ENCODE results near the gene DMRT1.

Gene DMRT1

DNA sequence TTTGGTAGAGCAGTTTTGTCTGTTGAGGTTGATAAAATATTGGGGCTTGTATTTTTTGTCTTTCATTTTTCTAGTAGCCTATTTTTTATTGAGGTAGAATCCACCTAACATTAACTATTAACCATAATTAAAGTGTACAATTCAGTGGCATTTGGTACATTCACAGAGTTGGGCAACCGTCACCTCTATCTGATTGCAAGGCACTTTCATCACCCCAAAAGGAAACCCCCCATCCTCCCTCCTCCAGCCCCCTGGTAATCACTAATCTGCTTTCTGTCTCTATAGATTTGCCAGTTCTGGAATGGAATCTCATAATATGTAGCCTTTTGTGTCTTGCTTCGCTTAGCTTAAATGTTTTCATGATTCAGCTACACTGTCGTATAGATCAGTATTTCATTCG, 79.4 kb downstream of the DMRT1 start:
- in situ Hi-C loops (cut with HindIII; ENCODE audit: low sequenced_read_pairs) = no loop called here

- in situ Hi-C loops (cut with HindIII; ENCODE audit: low sequenced_read_pairs) = no loop called here
Measured at GRCh38 chr9:922171-922570, 80.7 kb downstream of the DMRT1 start.

DNA sequence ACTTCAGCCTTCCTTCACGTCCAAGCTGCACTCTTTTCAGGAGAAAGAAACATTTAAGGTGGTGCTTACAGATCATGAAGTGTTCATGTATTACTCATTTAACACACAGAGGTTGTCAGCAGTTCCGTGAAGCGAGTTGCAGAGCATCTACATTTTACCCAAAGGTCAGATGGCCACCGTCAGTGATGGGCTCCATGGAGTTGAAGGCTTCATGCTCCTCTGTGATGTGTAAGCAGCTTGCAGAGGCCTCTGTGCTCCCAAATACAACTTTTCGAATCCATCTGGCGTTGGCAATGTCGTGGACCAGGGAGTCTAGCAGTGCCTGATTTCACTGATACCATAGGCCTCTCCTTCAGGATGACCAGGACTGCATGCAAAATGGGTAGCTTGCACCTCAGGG, 81.2 kb downstream of the DMRT1 start:
- in situ Hi-C loops (cut with HindIII; ENCODE audit: low sequenced_read_pairs) = no loop called here

GRCh38 chr9:926976-927375, 85.5 kb downstream of the DMRT1 start:
- in situ Hi-C loops (cut with HindIII; ENCODE audit: low sequenced_read_pairs) = no loop called here

GRCh38 chr9:928363-929042, 87.0 kb downstream of the DMRT1 start:
- in situ Hi-C loops (cut with HindIII; ENCODE audit: low sequenced_read_pairs) = no loop called here

- in situ Hi-C loops (cut with HindIII; ENCODE audit: low sequenced_read_pairs) = no loop called here
Measured at GRCh38 chr9:929719-930118, 88.2 kb downstream of the DMRT1 start.

DNA sequence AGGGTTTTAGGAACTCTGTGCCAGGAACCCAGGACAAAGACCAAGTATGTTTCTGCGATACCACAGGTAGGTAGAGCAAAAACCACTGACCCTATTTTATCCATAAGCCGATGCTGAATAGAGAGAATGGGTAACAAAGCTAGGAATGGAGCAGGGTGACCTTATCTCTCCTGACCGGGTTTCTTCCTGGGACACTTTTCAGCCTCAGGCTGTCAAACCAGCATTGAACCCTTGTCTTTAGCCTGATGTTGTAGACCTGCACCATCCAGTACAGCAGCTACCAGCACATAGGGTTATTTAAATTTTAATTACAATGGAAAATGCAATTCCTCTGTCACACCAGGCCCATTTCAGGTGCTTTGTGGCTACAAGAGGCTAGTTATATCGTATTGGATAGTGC, 91.9 kb downstream of the DMRT1 start:
- in situ Hi-C loops (cut with HindIII; ENCODE audit: low sequenced_read_pairs) = no loop called here

GRCh38 chr9:935348-935965, 94.0 kb downstream of the DMRT1 start:
- in situ Hi-C loops (cut with HindIII; ENCODE audit: low sequenced_read_pairs) = no loop called here

GRCh38 chr9:942805-943580, 101.5 kb downstream of the DMRT1 start:
- in situ Hi-C loops (cut with HindIII; ENCODE audit: low sequenced_read_pairs) = no loop called here

DNA sequence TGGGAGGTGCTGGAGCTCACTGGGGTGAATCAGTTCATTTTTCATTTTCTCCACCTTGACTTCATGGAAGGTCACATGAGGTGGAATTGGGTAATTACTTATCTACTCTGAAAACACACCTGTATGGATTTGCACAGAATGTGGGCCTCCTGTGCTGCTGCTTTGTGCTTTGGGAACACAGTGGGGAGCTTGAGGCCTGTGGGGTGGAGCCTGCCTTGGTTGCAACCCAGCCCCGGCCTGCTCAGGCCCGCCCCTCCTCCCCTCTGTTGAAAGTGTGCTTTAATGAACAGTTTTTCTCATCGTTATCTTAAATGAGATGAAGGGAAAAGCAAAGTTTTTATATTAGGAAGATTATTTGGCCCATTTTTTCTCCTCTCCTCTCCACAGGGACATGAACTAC, 106.5 kb downstream of the DMRT1 start:
- in situ Hi-C loops (cut with HindIII; ENCODE audit: low sequenced_read_pairs) = no loop called here

- in situ Hi-C loops (cut with HindIII; ENCODE audit: low sequenced_read_pairs) = no loop called here
Measured at GRCh38 chr9:948497-948896, 107.0 kb downstream of the DMRT1 start.

GRCh38 chr9:950139-950538, 108.6 kb downstream of the DMRT1 start:
- in situ Hi-C loops (cut with HindIII; ENCODE audit: low sequenced_read_pairs) = loop anchor here (5.0 kb wide), 1 partner anchor 68 kb away; no protein-coding TSS in a partner anchor

DNA sequence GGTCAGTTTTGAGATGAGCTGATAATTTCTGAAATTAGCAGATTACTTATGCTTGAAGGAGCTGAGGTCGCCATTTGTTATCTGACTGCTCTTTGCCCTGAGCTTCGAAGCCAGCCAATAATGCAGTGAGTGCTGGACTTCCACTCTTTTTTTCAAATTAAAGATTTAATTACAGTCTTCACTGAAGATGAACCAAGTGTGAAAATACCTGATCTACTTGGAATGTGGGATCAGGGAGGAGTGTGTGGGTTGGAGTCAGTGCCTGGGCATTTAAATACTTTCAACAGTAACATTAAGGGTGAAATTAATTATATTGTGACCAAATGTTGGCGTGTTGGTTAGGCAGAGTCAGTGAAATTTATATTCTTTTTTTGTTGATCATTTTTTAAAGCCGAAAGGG, 111.0 kb downstream of the DMRT1 start:
- in situ Hi-C loops (cut with HindIII; ENCODE audit: low sequenced_read_pairs) = loop anchor here (5.0 kb wide), 1 partner anchor 70 kb away; no protein-coding TSS in a partner anchor

GRCh38 chr9:959105-959504, 117.6 kb downstream of the DMRT1 start:
- in situ Hi-C loops (cut with HindIII; ENCODE audit: low sequenced_read_pairs) = no loop called here

- in situ Hi-C loops (cut with HindIII; ENCODE audit: low sequenced_read_pairs) = no loop called here
Measured at GRCh38 chr9:959914-960313, 118.4 kb downstream of the DMRT1 start.

- in situ Hi-C loops (cut with HindIII; ENCODE audit: low sequenced_read_pairs) = no loop called here
Measured at GRCh38 chr9:962023-962422, 120.5 kb downstream of the DMRT1 start.

GRCh38 chr9:965497-965896, 124.0 kb downstream of the DMRT1 start:
- in situ Hi-C loops (cut with HindIII; ENCODE audit: low sequenced_read_pairs) = no loop called here

- in situ Hi-C loops (cut with HindIII; ENCODE audit: low sequenced_read_pairs) = no loop called here
Measured at GRCh38 chr9:966870-967269, 125.4 kb downstream of the DMRT1 start.

- in situ Hi-C loops (cut with HindIII; ENCODE audit: low sequenced_read_pairs) = no loop called here
Measured at GRCh38 chr9:967436-967835, 125.9 kb downstream of the DMRT1 start.

DNA sequence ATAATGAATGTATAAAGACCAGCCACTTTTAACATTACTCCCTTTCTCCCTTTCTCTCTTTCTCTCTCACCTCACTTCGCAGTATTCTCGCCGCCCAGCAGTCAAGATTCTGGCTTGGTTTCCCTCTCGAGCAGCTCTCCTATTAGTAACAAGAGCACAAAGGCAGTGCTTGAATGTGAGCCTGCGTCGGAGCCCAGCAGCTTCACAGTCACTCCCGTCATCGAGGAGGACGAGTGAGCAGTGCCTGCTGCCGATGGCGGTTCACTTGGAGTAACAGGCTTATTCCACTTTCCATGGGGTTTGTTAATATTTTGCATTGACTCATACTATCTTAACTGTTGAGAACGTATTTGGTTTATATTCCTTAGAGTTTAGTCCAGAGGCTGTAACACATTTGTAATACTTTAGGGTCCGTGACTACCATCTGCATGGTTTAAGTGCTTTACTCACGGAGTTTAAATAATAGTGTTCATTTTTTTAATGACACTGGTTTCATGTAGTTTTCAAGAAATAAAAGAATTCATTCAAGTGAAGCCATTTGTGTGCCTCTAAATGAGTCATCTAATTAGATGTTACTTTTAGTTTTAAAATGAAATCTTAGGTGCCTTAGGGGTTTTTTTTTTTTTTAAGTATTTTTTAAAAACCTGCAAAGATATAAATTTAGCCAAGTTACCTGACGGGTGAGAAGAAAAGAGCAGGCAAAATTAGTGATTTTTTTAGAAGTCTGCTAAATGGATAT, 126.6 kb downstream of the DMRT1 start:
- in situ Hi-C loops (cut with HindIII; ENCODE audit: low sequenced_read_pairs) = no loop called here
